HG03558 (cell line): ENCODE results near the gene SORBS1.

Experiments
- ATAC-seq: cut with Tn5 transposase; IDR thresholded peaks from one replicate; pipeline ENCODE4 v1.9.1; 2021; ENCODE audit warnings: moderate number of reproducible peaks; ENCODE audit not compliant: unreplicated experiment; ENCODE audit errors: extremely low read depth

SORBS1 gene

DNA sequence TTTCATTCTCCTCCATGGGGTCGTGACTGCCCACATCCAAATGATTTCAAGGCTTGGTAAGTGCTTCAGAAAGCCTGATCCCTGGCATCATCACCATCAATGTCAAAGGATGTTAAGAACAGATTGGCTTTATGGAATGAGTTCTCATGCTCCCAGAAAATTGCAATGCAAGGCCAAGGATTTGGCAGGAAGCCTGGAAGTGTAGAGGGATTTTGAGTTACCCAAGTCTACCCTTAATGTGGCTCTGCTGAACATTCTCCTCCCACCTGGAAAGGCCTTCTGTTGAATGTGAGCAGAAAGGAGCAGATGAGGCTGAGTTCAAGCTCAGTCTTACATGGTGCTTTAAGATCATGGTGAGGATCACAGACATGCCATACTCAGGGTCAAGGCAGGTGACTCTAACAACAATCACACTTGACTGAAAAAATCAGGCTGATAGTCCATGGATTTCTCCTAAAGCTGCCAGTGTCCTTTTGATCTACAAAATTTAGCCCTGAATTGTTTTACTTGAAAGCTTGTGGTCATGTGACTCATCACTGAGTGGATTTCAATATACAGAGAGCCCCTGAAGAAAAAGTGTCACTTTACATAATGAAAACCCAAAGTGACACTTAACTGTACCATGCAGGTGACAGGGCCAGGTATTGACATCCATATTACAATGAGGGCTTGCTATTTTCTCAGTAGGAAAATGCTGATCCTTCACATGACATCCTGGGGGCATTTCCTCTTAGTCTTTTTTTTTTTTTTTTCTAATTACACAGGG is 159.3 kb downstream of the SORBS1 start:
- ATAC-seq: no peak

GRCh38 chr10:95400787-95401186 is 160.4 kb downstream of the SORBS1 start:
- no peak for ATAC-seq

- ATAC-seq: no peak
Measured at GRCh38 chr10:95399183-95399582, 162.0 kb downstream of the SORBS1 start.

- ATAC-seq: no peak
Measured at GRCh38 chr10:95397747-95398146, 163.4 kb downstream of the SORBS1 start.

GRCh38 chr10:95395947-95396449 is 165.2 kb downstream of the SORBS1 start:
- no peak for ATAC-seq

DNA sequence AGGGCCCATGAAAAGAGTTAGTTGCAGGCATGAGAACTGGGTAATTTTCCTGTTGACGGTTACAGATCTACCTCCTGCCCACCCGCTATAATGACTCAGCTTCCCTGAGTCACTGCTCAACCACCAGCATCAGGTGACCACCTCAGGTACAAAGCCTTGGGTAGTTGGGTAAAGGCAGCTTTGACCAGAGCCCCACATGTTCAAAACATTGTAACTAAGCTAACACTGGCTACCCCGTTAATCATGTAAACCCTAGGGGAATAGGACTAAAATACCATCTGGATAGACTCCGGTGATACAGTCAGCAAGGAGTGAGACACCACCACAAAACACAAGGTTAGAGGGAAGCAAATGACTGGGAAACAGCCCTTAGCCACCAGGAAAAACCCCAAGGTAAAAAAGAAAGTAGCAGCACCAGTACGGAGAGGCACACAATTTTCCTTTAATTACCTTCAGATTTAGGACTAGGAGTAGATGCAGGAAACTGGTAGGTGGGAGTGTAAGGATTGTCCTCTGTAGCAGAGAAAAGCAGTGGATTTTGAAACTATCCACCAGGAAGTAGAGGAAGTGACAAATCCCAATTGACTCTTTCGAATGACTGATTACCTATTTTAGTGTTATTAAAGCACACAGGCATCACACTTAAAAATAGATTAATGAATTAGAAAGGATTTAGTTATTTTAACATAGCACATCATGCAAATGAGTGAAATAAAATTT is 166.8 kb downstream of the SORBS1 start:
- no peak for ATAC-seq

DNA sequence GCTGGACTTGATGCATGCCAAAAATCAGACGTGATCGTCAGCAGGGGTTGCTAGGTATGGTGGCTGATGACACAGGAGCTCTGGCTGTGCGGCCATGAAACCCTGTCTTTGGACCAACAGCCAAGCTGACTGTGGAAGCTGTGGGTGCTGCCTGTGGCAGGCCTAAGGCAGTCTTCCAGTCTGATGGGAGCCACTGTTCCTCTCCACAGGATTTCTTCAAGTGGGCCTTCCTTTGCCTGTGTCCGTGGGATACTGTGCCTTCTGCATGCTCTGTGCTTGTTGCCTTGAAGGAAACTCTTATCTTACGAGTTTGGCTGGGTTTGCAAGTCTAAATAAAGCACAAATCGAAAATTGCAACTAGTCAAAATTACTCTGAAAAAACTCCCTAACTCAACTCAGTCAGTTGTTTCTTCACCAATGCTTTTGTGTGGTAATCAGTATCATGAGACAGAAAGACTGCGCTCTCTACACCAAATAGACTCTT is 168.4 kb downstream of the SORBS1 start:
- no peak for ATAC-seq

- no peak for ATAC-seq
Measured at GRCh38 chr10:95392217-95392584, 169.0 kb downstream of the SORBS1 start.

DNA sequence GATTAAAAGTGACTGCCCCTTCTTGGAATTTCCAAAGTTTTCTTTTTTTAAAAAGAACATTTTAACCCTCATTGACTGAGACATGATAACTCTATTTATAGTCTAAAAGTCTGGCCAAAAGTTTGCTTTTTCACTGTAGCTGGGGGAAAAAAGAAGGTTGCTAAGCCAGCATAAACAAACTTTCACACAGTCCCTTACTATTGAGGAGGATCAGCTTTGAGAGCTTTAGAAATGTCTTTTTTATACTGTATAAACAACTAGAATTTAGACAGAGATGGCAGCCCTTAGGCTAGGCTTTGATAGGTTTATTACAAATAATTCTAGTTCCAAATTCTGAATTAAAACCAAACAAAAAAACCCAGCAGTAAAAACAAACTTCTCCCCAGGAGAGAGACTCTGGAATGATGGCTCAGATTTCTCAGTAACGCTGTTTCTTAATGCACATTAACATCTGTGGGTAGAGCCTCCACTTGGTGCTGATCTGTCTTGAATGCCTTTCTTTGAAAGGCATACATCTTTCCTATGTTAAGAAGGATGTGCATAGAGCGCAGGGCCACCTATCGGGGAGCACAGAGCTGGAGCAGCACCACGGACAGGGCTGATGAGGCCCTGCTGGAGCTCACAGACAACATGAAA is 169.5 kb downstream of the SORBS1 start:
- no peak for ATAC-seq

DNA sequence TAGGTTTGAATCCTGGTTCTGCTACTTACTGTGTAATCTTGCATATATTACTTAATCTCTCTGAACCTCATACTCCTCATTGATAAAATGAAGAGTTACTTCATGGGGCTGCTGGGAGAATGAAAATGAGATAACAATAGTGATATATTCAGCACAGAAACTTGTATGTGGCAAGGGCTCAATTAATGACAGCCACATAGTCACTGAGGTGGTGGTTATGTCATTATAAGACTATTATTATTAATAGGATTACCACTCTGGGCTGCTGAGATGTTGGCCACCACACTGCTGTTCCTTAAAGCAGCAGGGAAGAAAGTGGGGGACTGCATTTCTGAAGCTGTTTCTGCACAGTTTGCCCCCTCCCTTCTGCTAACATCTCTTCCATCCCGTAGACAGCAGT is 170.0 kb downstream of the SORBS1 start:
- no peak for ATAC-seq

GRCh38 chr10:95389982-95390381 is 171.2 kb downstream of the SORBS1 start:
- no peak for ATAC-seq

DNA sequence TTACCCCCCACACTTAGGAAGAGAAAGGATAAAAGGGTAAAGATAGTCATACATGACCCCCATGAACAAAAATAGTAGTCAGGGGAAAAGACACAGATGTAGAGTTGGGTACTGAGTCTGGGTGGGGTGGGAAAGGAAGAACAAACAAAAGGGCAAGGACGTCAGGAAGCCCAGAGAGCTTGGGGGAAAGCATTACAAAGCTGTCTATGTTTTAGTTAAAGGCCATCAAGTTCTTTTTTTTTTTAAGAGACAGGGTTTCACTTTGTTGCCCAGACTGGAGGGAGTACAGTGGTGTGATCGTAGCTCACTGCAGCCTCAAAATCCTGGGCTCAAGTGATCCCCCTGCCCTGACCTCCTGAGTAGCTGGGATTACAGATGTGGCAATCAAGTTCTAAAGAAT is 172.0 kb downstream of the SORBS1 start:
- ATAC-seq: no peak

DNA sequence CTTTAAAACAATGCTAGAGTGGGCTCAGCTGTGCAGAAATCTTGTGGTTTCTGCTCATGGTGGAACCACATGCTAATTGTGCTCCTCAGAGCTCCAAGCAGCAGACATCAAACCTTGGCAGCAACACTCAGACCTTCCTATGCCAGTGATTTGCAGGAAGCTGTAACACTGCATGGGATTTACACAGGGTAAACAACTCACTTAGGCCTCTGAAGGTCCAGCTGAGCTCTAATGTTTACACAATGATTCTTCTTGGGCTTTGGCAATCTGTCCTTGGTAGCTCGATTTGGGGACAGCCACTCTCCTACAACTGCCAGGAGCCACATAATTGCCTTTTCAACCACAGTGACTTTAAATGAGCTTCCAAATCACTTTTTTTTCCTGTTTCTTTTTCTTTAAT is 172.6 kb downstream of the SORBS1 start:
- no peak for ATAC-seq

DNA sequence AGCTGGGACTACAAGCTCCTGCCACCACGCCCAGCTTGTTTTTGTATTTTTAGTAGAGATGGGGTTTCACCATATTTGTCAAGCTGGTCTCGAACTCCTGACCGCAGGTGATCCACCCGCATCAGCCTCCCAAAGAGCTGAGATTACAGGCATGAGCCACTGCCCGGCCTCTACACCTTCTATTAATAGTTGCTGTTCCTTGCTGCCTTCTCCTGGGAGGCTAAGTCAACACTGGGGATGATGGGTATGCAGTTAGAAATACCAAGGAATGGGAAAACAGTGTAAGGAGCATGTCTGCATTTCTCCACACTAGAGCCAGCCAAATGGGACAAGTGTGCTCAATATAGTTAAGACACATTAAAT is 173.1 kb downstream of the SORBS1 start:
- ATAC-seq: no peak

- no peak for ATAC-seq
Measured at GRCh38 chr10:95384011-95384704, 177.0 kb downstream of the SORBS1 start.

DNA sequence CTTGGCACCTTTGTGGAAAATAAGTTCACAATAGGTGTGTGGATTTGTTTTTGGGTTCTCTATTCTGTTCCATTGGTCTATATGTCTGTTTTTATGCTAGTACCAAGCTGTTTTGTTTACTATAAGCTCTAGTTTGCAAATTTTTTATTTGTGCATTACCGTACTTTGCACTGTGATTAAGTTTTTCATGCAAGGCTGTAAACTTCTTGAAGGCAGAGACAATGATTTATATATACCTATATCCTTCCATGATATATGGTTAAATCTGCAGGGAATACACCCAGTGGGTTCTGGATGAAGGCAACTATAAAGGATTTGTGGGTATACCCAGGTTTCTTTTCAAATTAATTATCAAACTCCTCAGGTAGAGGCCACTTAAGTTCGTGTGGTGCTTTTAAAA is 178.6 kb downstream of the SORBS1 start:
- no peak for ATAC-seq

DNA sequence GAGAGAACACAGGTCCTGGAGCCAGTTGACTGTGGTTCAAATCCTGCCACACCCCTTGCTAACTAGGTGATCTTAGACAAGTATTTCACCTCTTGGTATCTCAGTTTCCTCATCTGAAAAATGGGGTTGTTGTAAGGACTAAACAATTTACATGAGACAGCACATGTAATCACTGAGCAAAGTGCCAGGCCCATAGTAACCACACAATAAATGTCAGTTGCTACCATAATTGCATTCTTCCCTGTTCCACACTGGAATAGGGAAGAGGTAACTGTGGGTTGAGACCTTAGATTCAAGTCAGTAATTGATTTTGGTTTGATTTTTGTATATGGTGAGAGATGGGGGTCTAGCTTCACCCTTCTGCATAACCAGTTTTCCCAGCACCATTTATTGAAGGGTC is 179.0 kb downstream of the SORBS1 start:
- ATAC-seq: no peak

- ATAC-seq: no peak
Measured at GRCh38 chr10:95377950-95378349, 183.2 kb downstream of the SORBS1 start.

GRCh38 chr10:95375418-95375817 is 185.8 kb downstream of the SORBS1 start:
- no peak for ATAC-seq

- ATAC-seq: peak; percentile 84
Measured at GRCh38 chr10:95374597-95375209, 186.5 kb downstream of the SORBS1 start.
